HG02678 (cell line): ENCODE results near the gene TBC1D5.
"Not testable (repeated sequence)": the region's sequence is repeated elsewhere in the genome, so short reads cannot be mapped to it uniquely, and the experiment has no call there.

ENCODE experiments used
- ATAC-seq: cut with Tn5 transposase; IDR thresholded peaks from one replicate; pipeline ENCODE4 v1.9.1; 2021; ENCODE audit warnings: mild to moderate bottlenecking, moderate library complexity; ENCODE audit not compliant: unreplicated experiment

The TBC1D5 gene, protein sequence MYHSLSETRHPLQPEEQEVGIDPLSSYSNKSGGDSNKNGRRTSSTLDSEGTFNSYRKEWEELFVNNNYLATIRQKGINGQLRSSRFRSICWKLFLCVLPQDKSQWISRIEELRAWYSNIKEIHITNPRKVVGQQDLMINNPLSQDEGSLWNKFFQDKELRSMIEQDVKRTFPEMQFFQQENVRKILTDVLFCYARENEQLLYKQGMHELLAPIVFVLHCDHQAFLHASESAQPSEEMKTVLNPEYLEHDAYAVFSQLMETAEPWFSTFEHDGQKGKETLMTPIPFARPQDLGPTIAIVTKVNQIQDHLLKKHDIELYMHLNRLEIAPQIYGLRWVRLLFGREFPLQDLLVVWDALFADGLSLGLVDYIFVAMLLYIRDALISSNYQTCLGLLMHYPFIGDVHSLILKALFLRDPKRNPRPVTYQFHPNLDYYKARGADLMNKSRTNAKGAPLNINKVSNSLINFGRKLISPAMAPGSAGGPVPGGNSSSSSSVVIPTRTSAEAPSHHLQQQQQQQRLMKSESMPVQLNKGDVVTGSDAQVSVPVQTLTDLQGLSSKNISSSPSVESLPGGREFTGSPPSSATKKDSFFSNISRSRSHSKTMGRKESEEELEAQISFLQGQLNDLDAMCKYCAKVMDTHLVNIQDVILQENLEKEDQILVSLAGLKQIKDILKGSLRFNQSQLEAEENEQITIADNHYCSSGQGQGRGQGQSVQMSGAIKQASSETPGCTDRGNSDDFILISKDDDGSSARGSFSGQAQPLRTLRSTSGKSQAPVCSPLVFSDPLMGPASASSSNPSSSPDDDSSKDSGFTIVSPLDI

DNA sequence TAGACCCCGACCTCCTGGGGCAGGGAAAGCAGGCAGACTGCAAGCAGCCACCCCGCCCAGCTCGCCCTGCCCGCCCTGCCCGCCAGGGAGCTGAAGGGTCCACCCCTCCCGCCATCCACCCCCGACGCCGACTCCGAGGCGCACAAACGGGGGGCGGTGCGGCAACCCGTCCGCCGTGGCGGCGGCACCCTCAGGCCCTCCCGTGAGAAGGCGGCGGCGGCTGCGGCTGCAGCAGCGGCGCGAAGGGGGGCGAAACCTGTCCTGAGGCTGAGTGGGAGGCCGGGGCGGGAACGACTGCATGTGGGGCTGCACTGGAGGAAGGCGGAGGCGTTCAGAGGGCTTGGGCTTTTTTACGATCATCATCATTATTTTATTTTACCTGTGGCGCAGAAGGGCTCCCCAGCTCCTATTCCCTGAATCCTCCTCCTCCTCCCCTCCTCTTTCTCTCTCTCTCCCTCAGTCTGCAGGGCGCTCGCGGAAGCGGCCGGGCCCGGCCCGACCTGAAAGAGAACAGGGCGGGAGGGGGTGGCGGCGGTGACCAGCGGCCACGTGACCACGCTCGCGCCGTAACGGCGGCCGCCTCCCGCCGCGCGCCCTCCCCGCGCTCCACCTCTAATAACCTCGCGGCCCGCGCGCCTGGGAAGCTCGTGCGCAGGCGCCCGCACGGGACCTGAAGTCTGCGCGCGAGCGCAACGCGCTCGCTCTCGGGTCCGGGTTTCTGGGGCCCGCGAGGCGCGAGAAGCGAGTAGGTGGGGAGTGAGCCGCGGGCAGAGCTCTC lies at the start of gene TBC1D5:
TBC1D5 (minus strand) TSS at position 530 of the 778 bp plus-strand sequence. CDS start 234,061 bp downstream, outside the sequence.
- peak; percentile 75 for ATAC-seq

GRCh38 chr3:17783426-17783825 lies 41.0 kb upstream of the TBC1D5 start:
- ATAC-seq, result no peak

- no peak for ATAC-seq
Measured at GRCh38 chr3:17782751-17783150, 40.3 kb upstream of the TBC1D5 start.

- not testable (repeated sequence) for ATAC-seq
Measured at GRCh38 chr3:17780369-17780768, 37.9 kb upstream of the TBC1D5 start.

DNA sequence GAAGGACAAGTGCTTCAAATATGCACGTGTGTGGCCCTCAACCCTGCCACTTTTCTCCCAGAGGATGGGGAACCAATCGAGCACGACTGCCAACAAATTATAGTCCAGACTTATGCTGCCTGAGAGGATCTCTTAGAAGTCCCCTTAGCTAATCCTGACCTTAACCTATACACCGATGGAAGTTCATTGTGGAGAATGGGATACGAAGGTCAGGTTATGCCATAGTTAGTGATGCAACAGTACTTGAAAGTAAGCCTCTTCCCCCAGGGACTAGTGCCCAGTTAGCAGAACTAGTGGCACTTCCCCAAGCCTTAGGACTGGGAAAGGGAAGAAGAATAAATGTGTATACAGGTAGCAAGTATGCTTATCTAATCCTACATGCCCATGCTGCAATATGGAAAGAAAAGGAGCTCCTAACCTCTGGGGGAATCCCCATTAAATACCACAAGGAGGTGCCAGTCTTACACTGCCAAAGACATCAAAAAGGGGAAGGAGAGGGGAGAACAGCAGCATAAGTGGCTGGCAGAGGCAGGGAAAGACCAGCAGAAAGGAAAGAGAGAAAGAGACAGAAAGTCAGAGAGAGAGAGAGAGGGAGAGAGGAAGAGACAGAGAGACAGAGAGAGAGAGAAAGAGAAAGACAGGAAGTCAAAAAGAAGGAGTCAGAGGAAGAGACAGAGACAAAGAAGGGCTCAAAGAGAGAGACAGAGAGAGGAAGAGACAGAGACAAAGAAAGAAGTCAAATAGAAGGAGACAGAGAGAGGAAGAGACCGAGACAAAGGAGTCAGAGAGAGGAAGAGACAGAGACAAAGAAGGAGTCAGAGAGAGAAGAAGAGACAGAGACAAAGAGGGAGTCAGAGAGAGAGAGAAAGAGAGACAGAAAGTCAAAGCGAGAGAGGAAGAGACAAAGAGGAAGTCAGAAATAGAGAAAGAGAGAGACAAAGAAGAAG lies 37.1 kb upstream of the TBC1D5 start:
- ATAC-seq, result not testable (repeated sequence)

- not testable (repeated sequence) for ATAC-seq
Measured at GRCh38 chr3:17777326-17777725, 34.9 kb upstream of the TBC1D5 start.

DNA sequence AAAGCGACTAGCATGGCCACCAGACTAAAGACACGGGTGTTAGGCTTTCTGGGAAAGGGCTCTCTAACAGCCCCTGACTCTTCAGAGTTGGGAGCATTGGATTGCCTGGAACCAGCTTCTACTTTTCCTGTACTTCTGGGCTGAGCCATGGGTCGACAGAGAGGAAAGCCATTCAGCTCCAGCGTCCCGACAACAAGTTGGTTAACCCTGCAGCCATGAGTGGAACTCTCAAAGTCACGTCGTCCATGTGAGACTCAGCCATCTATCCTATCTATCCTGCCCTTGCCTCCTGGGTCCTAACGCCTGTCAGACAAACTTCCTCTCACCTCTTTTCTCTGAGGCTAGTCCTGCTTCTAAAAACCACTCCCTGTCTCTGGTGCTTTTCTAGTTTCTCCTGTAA lies 32.6 kb upstream of the TBC1D5 start:
- ATAC-seq, result no peak

DNA sequence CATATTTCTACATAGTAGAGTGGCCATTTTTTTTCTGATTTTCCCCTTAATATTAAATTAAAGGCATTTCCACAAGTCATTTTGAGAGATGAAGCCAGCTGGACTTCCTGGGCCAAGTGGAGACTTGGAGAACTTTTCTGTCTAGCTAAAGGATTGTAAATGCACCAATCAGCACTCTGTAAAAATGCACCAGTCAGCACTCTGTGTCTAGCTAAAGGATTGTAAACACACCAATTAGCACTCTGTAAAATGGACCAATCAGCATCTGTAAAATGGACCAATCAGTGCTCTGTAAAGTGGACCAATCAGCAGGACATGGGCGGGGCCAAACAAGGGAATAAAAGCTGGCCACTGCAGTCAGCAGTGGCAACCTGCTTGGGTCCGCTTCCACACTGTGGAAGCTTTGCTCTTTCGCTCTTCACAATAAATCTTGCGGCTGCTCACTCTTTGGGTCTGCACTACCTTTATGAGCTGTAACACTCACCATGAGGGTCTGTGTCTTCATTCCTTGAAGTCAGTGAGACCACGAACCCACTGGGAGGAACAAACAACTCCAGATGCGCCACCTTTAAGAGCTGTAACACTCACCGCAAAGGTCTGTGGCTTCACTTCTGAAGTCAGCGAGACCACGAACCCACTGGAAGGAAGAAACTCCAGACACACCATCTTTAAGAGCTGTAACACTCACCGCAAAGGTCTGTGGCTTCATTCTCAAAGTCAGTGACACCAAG lies 31.9 kb upstream of the TBC1D5 start:
- ATAC-seq, result not testable (repeated sequence)

DNA sequence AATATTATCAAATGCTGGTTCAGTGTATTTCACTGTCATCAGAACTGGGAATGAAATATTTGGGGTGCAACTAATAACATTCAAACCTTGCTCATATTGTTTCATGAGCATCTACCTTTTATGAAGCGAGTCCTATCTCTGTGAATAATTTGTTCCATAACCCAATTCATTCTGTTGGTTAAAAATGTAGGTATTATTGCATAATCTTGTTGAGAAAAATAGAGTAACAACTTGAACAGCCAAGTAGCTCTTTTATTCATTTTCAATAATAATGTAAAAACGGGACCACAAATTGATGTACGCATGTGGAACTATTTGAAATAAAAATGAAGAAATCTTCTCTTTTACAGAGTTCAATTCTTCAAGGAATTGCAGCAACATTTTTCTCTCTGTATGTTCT lies 30.1 kb upstream of the TBC1D5 start:
- ATAC-seq, result no peak

DNA sequence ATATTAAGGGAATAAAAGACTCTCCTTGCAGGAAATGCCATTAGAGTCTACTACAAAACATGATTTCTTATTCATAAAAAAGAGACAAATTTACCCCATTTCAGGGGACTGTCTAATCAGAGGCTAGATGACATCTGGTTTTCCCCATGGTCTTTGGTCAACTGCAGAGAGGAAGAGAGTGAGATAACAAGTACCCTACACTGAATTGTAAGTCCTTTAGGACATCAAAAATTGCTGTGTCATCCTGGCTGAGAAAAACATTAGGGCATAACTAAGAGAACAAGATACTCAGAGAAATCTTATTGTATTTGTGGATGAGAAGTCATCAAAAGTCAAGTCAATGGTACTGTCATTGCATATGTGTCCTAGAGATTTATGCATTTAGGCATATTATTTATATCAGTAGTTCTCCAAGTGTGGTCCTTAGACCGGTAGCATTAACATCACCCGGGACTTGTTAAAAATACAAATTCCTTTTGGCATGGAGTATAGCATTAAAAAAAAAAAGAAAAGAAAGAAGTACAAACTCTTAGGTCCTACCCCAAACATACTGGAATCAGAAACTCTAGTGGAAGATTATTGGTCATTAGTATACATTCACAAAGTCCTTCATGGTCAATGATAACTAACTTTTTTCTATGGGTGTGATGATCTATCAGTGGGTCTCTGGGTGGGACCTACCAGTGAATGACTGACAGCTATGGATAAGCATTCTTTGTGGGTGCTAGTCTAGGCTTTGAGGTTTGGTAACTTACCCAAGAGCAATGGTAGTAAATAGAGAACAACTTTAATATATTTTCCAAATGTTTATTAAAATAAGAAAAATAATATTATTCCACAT lies 29.0 kb upstream of the TBC1D5 start:
- ATAC-seq, result no peak

- ATAC-seq, result no peak
Measured at GRCh38 chr3:17770682-17771081, 28.3 kb upstream of the TBC1D5 start.

GRCh38 chr3:17765819-17766472 lies 23.5 kb upstream of the TBC1D5 start:
- ATAC-seq, result peak; percentile 79

GRCh38 chr3:17761563-17761962 lies 19.1 kb upstream of the TBC1D5 start:
- ATAC-seq, result no peak

- no peak for ATAC-seq
Measured at GRCh38 chr3:17759901-17760300, 17.5 kb upstream of the TBC1D5 start.

GRCh38 chr3:17755836-17756235 lies 13.4 kb upstream of the TBC1D5 start:
- peak; percentile 39 for ATAC-seq

- ATAC-seq, result no peak
Measured at GRCh38 chr3:17753632-17753992, 11.2 kb upstream of the TBC1D5 start.

DNA sequence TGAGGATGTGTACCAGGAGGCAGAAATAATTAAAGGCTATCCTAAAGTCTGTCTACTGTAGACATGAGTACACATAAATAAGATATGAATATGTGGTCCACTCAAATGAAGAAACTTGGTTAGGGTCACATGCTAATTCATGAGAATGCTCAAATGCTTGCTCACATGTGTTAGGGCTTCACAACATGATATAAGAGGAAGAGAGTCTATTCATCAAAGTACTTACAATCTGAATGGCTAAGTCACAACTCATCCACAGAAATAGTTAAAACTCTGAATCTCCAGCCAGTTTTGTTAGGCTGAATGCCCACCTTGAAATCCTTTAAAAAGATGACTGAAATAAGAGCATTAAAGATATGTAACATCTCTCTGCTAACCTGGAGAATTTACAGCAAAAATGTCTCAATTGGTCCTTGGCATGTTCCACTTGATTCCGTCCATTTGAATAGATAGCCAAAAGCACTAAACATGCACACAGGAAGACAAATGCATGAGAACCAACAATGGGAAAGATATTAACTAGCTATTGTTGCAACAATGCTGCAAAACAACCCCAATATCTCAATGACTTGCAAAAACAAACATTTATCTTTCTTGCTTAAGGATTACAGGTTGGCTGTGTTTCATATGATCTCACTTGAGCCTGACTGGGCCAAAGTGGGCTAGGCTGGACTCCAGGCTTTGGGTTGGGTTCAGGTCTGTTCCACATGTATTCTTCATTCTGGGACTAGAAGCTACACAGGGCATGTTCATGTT lies 10.6 kb upstream of the TBC1D5 start:
- ATAC-seq, result no peak
